ENCODE data around the gene CKS2.

Gene CKS2

GRCh38 chr9:89351584-89352300, 40.7 kb downstream of the CKS2 start:
- DNase-seq = no peak

GRCh38 chr9:89352451-89352850, 41.5 kb downstream of the CKS2 start:
- DNase-seq = no peak

GRCh38 chr9:89352874-89353649, 42.1 kb downstream of the CKS2 start:
- DNase-seq = no peak

GRCh38 chr9:89353989-89354388, 43.0 kb downstream of the CKS2 start:
- no peak for DNase-seq

- DNase-seq = no peak
Measured at GRCh38 chr9:89354471-89354870, 43.5 kb downstream of the CKS2 start.

- DNase-seq = no peak
Measured at GRCh38 chr9:89356782-89357181, 45.8 kb downstream of the CKS2 start.

- no peak for DNase-seq
Measured at GRCh38 chr9:89357331-89358197, 46.6 kb downstream of the CKS2 start.

GRCh38 chr9:89358376-89358916, 47.5 kb downstream of the CKS2 start:
- no peak for DNase-seq

- DNase-seq = no peak
Measured at GRCh38 chr9:89358985-89359384, 48.0 kb downstream of the CKS2 start.

GRCh38 chr9:89359751-89360261, 48.8 kb downstream of the CKS2 start:
- no peak for DNase-seq

- no peak for DNase-seq
Measured at GRCh38 chr9:89360465-89360864, 49.5 kb downstream of the CKS2 start.

GRCh38 chr9:89361031-89361430, 50.0 kb downstream of the CKS2 start:
- DNase-seq = no peak

- DNase-seq = no peak
Measured at GRCh38 chr9:89361816-89362646, 51.0 kb downstream of the CKS2 start.

GRCh38 chr9:89362647-89363310, 51.8 kb downstream of the CKS2 start:
- no peak for DNase-seq

- DNase-seq = no peak
Measured at GRCh38 chr9:89363311-89363670, 52.3 kb downstream of the CKS2 start.

GRCh38 chr9:89363921-89364665, 53.1 kb downstream of the CKS2 start:
- DNase-seq = no peak

GRCh38 chr9:89364666-89365531, 53.9 kb downstream of the CKS2 start:
- no peak for DNase-seq

GRCh38 chr9:89365532-89365912, 54.5 kb downstream of the CKS2 start:
- DNase-seq = no peak

Measured in activated CD8-positive, alpha-beta memory T cell treated with anti-CD3 and anti-CD28 coated beads, Interleukin-2, amount 50 U/mL, for 4 hours (primary cell).